Stimulated activated CD4-positive, alpha-beta T cell treated with anti-CD3 and anti-CD28 coated beads, TNF-alpha, amount 100 ng/mL, for 1 hour (primary cell): ENCODE data around the gene ARHGAP15.

Source experiments
- DNase-seq, 3 donors: peaks; one replicate each; pipeline ENCODE4 v3.0.0-alpha.2; 2020; ENCODE audit warnings: low read depth in 3 of 3, low spot score in 1 of 3

The ARHGAP15 gene

GRCh38 chr2:143169105-143169504 is 39.9 kb downstream of the ARHGAP15 start:
- DNase-seq: no peak

- no peak for DNase-seq
These were observed 42.6 kb downstream of the ARHGAP15 start for GRCh38 chr2:143171817-143172216.

- DNase-seq: no peak
These were observed 46.2 kb downstream of the ARHGAP15 start for GRCh38 chr2:143175438-143175837.

- no peak for DNase-seq
These were observed 47.4 kb downstream of the ARHGAP15 start for GRCh38 chr2:143176606-143177005.

- no peak for DNase-seq
These were observed 48.0 kb downstream of the ARHGAP15 start for GRCh38 chr2:143177096-143177786.

- no peak for DNase-seq
These were observed 52.3 kb downstream of the ARHGAP15 start for GRCh38 chr2:143181494-143181893.

- DNase-seq: no peak
These were observed 53.4 kb downstream of the ARHGAP15 start for GRCh38 chr2:143182649-143183048.

GRCh38 chr2:143183804-143184463 is 54.7 kb downstream of the ARHGAP15 start:
- no peak for DNase-seq

- no peak for DNase-seq
These were observed 57.7 kb downstream of the ARHGAP15 start for GRCh38 chr2:143186876-143187275.

GRCh38 chr2:143190431-143190830 is 61.2 kb downstream of the ARHGAP15 start:
- DNase-seq: no peak

GRCh38 chr2:143192106-143192505 is 62.9 kb downstream of the ARHGAP15 start:
- DNase-seq: no peak

- DNase-seq: no peak
These were observed 63.5 kb downstream of the ARHGAP15 start for GRCh38 chr2:143192716-143193115.

- no peak for DNase-seq
These were observed 63.9 kb downstream of the ARHGAP15 start for GRCh38 chr2:143193121-143193520.

- no peak for DNase-seq
These were observed 66.3 kb downstream of the ARHGAP15 start for GRCh38 chr2:143195511-143195910.

- DNase-seq: no peak
These were observed 74.8 kb downstream of the ARHGAP15 start for GRCh38 chr2:143204062-143204461.

- DNase-seq: no peak
These were observed 76.0 kb downstream of the ARHGAP15 start for GRCh38 chr2:143205106-143205764.

GRCh38 chr2:143209570-143210445 is 80.6 kb downstream of the ARHGAP15 start:
- no peak for DNase-seq

- no peak for DNase-seq
These were observed 81.2 kb downstream of the ARHGAP15 start for GRCh38 chr2:143210446-143210819.

- no peak for DNase-seq
These were observed 88.4 kb downstream of the ARHGAP15 start for GRCh38 chr2:143217512-143218115.

- DNase-seq: no peak
These were observed 89.4 kb downstream of the ARHGAP15 start for GRCh38 chr2:143218621-143219020.

GRCh38 chr2:143219266-143219665 is 90.0 kb downstream of the ARHGAP15 start:
- no peak for DNase-seq
